ENCODE data around the gene MTSS2.

MTSS2 gene

GRCh38 chr16:70694088-70694867 is 8.4 kb upstream of the MTSS2 start:
- no peak for DNase-seq
- peak overlapping the region; percentile 99 to 100 for H3K27ac ChIP-seq
- peaks cover 30 to 99% (median 92%) of the 10 kb centered on the region in 4 donors for H3K4me1 ChIP-seq
- no peak for TF ChIP-seq CTCF (IDR thresholded peaks at IDR 0.05)
- intact Hi-C loops (cut with DNase I; ENCODE audit: low total_unique reads): no loop called here
- no peak overlapping the region for H3K4me3 ChIP-seq
- no peaks in the 10 kb centered on the region for H3K9me3 ChIP-seq
- H3K36me3 ChIP-seq: peaks cover 0 to 5% (median 0%) of the 10 kb centered on the region in 3 donors
- no peaks in the 10 kb centered on the region for H3K27me3 ChIP-seq

- intact Hi-C loops (cut with DNase I; ENCODE audit: low total_unique reads): no loop called here
- Histone ChIP-seq H3K36me3 (no peaks in the 10 kb centered on the region), H3K4me1 (peaks cover 37 to 99% (median 93%) of the 10 kb centered on the region in 4 donors), H3K27me3 (no peaks in the 10 kb centered on the region), H3K4me3 (no peak overlapping the region), H3K27ac (peak overlapping the region; percentile 99 to 100), H3K9me3 (no peaks in the 10 kb centered on the region)
- no peak for TF ChIP-seq CTCF (IDR thresholded peaks at IDR 0.05)
- DNase-seq: peak; percentile 73 to 88
Measured at GRCh38 chr16:70692873-70693671, 7.2 kb upstream of the MTSS2 start.

- Histone ChIP-seq H3K36me3 (no peaks in the 10 kb centered on the region), H3K4me3 (no peak overlapping the region), H3K4me1 (peaks cover 37 to 99% (median 93%) of the 10 kb centered on the region in 4 donors), H3K9me3 (no peaks in the 10 kb centered on the region), H3K27me3 (no peaks in the 10 kb centered on the region), H3K27ac (peak overlapping the region; percentile 99 to 100)
- DNase-seq: peak; percentile 71 to 91
- intact Hi-C loops (cut with DNase I; ENCODE audit: low total_unique reads): no loop called here
- no peak for TF ChIP-seq CTCF (IDR thresholded peaks at IDR 0.05)
Measured at GRCh38 chr16:70692130-70692872, 6.4 kb upstream of the MTSS2 start.

- Histone ChIP-seq H3K27ac (peak overlapping the region; percentile 99 to 100), H3K4me3 (no peak overlapping the region), H3K27me3 (no peaks in the 10 kb centered on the region), H3K4me1 (peaks cover 37 to 99% (median 93%) of the 10 kb centered on the region in 4 donors), H3K36me3 (no peaks in the 10 kb centered on the region), H3K9me3 (no peaks in the 10 kb centered on the region)
- intact Hi-C loops (cut with DNase I; ENCODE audit: low total_unique reads): no loop called here
- peak; percentile 93 to 98 for DNase-seq
- no peak for TF ChIP-seq CTCF (IDR thresholded peaks at IDR 0.05)
Measured at GRCh38 chr16:70691223-70692129, 5.6 kb upstream of the MTSS2 start.
